Smooth muscle cell (in vitro differentiated cells): ENCODE data around the gene DNAH12. TPM values are rescaled to one million over a fixed set of nuclear protein-coding genes. Genes with fewer than 3 reads are reported as not detected.

Experiments used
- DNase-seq: peaks from one replicate; lab custom pipeline; 2025; ENCODE audit not compliant: unreplicated experiment; lab: John Stamatoyannopoulos, UW
- H2AFZ ChIP-seq: fragments of 200-600 bp; sonication (generic); 2 replicates; pipeline ENCODE4 v1.6.0; 2016; ENCODE audit warnings: antibody characterized with exemption, low read depth, mild to moderate bottlenecking
- H3F3A ChIP-seq: fragments of 200-600 bp; sonication (generic); 2 replicates; pipeline ENCODE4 v1.6.0; 2017; ENCODE audit warnings: antibody characterized with exemption, low read depth
- H3K27ac ChIP-seq: fragments of 200-600 bp; sonication (generic); 2 replicates; pipeline ENCODE4 v1.5.1; 2016; ENCODE audit warnings: low read depth, mild to moderate bottlenecking
- H3K27me3 ChIP-seq: fragments of 200-600 bp; sonication (generic); 2 replicates; pipeline ENCODE4 v1.6.1; 2016; ENCODE audit warnings: low read depth, mild to moderate bottlenecking
- H3K36me3 ChIP-seq: fragments of 200-600 bp; sonication (generic); 2 replicates; pipeline ENCODE4 v1.5.1; 2016; ENCODE audit warnings: low read depth
- H3K4me1 ChIP-seq: fragments of 200-600 bp; sonication (generic); 2 replicates; pipeline ENCODE4 v1.5.1; 2016; ENCODE audit warnings: low read depth
- H3K4me2 ChIP-seq: fragments of 200-600 bp; sonication (generic); 2 replicates; pipeline ENCODE4 v1.6.0; 2016; ENCODE audit warnings: mild to moderate bottlenecking
- H3K4me3 ChIP-seq: fragments of 200-600 bp; sonication (generic); 2 replicates; pipeline ENCODE4 v1.5.1; 2016; ENCODE audit warnings: mild to moderate bottlenecking
- H3K79me2 ChIP-seq: fragments of 200-600 bp; sonication (generic); 2 replicates; pipeline ENCODE4 v1.6.0; 2016; ENCODE audit warnings: low read depth, mild to moderate bottlenecking
- H3K9ac ChIP-seq: fragments of 200-600 bp; sonication (generic); 2 replicates; pipeline ENCODE4 v1.6.0; 2016; ENCODE audit warnings: low read depth
- H3K9me3 ChIP-seq: fragments of 200-600 bp; sonication (generic); replicated peaks from 2 replicates; pipeline ENCODE4 v1.5.1; 2016; ENCODE audit warnings: low read depth
- H4K20me1 ChIP-seq: fragments of 200-600 bp; sonication (generic); 2 replicates; pipeline ENCODE4 v1.6.0; 2016; ENCODE audit warnings: low read depth
- WGBS: methylation state at CpG from one replicate; pipeline ENCODE4 v1.1.7; 2016; ENCODE audit warnings: low lambda C conversion rate; 5-methylcytosine and 5-hydroxymethylcytosine counted together
- polyA plus RNA-seq: library from polyadenylated mRNA; unstranded; fragments of >200 nt; fragmentation: Nextera tagmentation; extraction: Ambion mirVana; gene quantifications from 2 replicates; pipeline ENCODE4 v1.2.1, GENCODE V29; 2016
- total RNA-seq: library from RNA; depleted of rRNA; stranded (reverse); fragments of >200 nt; gene quantifications from 2 replicates; pipeline ENCODE4 v1.2.3, GENCODE V29; 2014
- TF ChIP-seq, protein P1 (sequence below): fragments of 200-600 bp; sonication (generic); IDR thresholded peaks from 2 replicates; pipeline ENCODE4 v1.5.1; 2017; ENCODE audit warnings: borderline replicate concordance, mild to moderate bottlenecking, antibody characterized with exemption; ENCODE audit not compliant: insufficient read depth, poor library complexity, severe bottlenecking

Gene DNAH12
- total and polyA plus RNA-seq, 2 experiments from 2014 or later, result 0.27 TPM; not detected in 1

DNA sequence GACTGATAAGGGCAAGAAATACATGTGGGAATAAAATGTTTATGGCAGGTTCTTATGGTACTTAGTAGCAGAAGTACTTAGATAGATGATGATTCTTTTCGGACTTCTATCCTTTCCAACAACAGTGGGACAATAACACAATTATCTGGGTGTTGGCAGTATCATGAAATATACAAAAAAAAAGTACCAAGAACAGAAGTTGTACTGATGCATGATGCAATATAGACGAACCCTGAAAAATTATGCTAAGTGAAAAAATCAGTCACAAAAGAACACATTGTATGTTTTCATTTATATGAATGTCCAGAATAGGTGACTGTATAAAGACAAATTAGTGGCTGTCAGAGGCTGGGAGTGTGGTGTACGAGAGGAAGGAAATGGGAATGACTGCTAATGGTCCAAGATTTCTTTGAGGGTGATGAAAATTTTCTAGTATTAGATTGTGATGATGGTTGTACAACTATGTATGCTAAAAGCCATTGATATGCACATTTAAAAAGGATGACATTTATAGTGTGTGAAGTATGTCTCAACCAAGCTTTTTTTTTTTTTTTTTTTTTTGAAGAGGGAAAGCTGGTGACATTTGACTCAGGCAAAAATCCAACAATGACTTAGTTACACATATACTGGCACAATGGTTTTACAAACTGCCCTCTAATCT, 32.0 kb upstream of the DNAH12 start:
- H3K4me2 ChIP-seq, result no peak overlapping the region
- H3K4me3 ChIP-seq, result no peak overlapping the region
- H3K27me3 ChIP-seq, result no peaks in the 10 kb centered on the region
- H3K9me3 ChIP-seq, result no peaks in the 10 kb centered on the region
- no peaks in the 10 kb centered on the region for H3K4me1 ChIP-seq
- peaks cover 100% of the 10 kb centered on the region for H4K20me1 ChIP-seq
- H3K36me3 ChIP-seq, result peaks cover 73% of the 10 kb centered on the region
- WGBS, result 89% methylated on average over 3 of the region's 3 CpGs
- TF ChIP-seq, protein P1, sequence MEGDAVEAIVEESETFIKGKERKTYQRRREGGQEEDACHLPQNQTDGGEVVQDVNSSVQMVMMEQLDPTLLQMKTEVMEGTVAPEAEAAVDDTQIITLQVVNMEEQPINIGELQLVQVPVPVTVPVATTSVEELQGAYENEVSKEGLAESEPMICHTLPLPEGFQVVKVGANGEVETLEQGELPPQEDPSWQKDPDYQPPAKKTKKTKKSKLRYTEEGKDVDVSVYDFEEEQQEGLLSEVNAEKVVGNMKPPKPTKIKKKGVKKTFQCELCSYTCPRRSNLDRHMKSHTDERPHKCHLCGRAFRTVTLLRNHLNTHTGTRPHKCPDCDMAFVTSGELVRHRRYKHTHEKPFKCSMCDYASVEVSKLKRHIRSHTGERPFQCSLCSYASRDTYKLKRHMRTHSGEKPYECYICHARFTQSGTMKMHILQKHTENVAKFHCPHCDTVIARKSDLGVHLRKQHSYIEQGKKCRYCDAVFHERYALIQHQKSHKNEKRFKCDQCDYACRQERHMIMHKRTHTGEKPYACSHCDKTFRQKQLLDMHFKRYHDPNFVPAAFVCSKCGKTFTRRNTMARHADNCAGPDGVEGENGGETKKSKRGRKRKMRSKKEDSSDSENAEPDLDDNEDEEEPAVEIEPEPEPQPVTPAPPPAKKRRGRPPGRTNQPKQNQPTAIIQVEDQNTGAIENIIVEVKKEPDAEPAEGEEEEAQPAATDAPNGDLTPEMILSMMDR, result no peak
- peaks cover 54% of the 10 kb centered on the region for H3F3A ChIP-seq
- no peak for DNase-seq
- peaks cover 89% of the 10 kb centered on the region for H3K79me2 ChIP-seq
- no peak overlapping the region for H3K9ac ChIP-seq
- H2AFZ ChIP-seq, result no peak overlapping the region
- H3K27ac ChIP-seq, result peak overlapping the region; percentile 9

DNA sequence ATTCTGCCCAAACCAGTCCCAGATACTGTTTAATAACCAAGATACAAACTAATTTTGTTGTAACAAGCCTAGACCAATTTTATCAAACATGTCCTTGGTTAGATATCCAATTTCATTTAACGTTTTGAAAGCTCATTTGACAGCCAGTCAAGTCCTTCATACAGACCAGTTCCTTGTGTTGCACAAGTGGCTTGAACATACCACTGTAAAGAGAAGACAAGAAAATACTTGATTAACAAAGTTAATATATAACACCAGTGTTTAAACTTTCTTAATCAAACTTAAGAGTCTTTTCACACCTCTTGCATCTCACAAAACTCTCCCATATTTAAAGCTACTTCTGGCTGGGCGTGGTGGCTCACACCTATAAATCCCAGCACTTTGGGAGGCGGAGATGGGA, 28.0 kb upstream of the DNAH12 start:
- no peak for DNase-seq
- H3K4me2 ChIP-seq, result no peak overlapping the region
- H3K79me2 ChIP-seq, result peaks cover 55% of the 10 kb centered on the region
- 97% methylated on average over 3 of the region's 3 CpGs for WGBS
- peaks cover 49% of the 10 kb centered on the region for H3F3A ChIP-seq
- H2AFZ ChIP-seq, result no peak overlapping the region
- no peaks in the 10 kb centered on the region for H3K9me3 ChIP-seq
- TF ChIP-seq, protein P1, result no peak
- H3K36me3 ChIP-seq, result peaks cover 66% of the 10 kb centered on the region
- H4K20me1 ChIP-seq, result peaks cover 99% of the 10 kb centered on the region
- peak overlapping the region; percentile 3 for H3K27ac ChIP-seq
- no peak overlapping the region for H3K4me3 ChIP-seq
- H3K27me3 ChIP-seq, result no peaks in the 10 kb centered on the region
- H3K9ac ChIP-seq, result no peak overlapping the region
- H3K4me1 ChIP-seq, result no peaks in the 10 kb centered on the region

DNA sequence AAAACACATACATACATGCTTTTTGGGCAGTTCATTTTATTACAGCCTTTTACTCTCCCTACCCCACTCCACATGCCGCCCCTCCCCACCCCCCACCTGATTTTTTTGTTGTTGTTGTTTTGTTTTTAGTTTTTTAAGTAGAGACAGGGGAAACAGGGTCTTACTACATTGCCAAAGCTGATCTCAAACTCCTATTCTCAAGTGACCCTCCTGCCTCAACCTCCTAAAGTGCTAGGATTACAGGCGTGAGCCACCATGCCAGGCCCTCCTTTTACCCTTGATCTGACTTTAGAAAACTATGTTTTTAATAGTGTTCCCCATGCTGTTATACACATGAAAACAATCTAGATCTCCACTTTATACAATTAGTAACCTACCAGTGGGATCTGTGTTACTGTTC, 26.7 kb upstream of the DNAH12 start:
- Histone ChIP-seq H3K4me3 (no peak overlapping the region), H2AFZ (no peak overlapping the region), H3K27ac (peak overlapping the region; percentile 3), H3F3A (peaks cover 59% of the 10 kb centered on the region), H3K36me3 (peaks cover 55% of the 10 kb centered on the region), H4K20me1 (peaks cover 99% of the 10 kb centered on the region), H3K9ac (no peak overlapping the region), H3K4me1 (no peaks in the 10 kb centered on the region), H3K79me2 (peaks cover 43% of the 10 kb centered on the region), H3K4me2 (no peak overlapping the region), H3K9me3 (no peaks in the 10 kb centered on the region), H3K27me3 (no peaks in the 10 kb centered on the region)
- WGBS, result 97% methylated on average over 2 of the region's 2 CpGs
- TF ChIP-seq, protein P1, result no peak
- no peak for DNase-seq
